Activated T-helper 2 cell treated with anti-CD3 and anti-CD28 coated beads, Interferon-gamma antibody, Interleukin-2, Interleukin-4, amounts not matched to agents 10 μg/mL and 5 μg/mL and 100 μg/mL, durations not matched to agents 14 hours and 24 hours and 36 hours (primary cell): ENCODE data around the gene UFD1. TPM values are rescaled to one million over a fixed set of nuclear protein-coding genes. Genes with fewer than 3 reads are reported as not detected.

Experiments used
- DNase-seq: peaks from one replicate; pipeline ENCODE4 v3.0.0; 2021; ENCODE audit warnings: low spot score
- H3K27ac Mint-ChIP-seq: one replicate; pipeline ENCODE4 v1.8.0; 2021; ENCODE audit warnings: mixed read lengths
- H3K27me3 Mint-ChIP-seq: one replicate; pipeline ENCODE4 v1.8.0; 2021; ENCODE audit warnings: low read depth, mixed read lengths
- H3K36me3 Mint-ChIP-seq: one replicate; pipeline ENCODE4 v1.8.0; 2021; ENCODE audit warnings: low read depth, mixed read lengths
- H3K4me1 Mint-ChIP-seq: one replicate; pipeline ENCODE4 v1.8.0; 2021; ENCODE audit warnings: low read depth, mixed read lengths
- H3K4me3 Mint-ChIP-seq: one replicate; pipeline ENCODE4 v1.8.0; 2021; ENCODE audit warnings: low read depth, mild to moderate bottlenecking, moderate library complexity, mixed read lengths
- H3K9me3 Mint-ChIP-seq: one replicate; pipeline ENCODE4 v1.8.0; 2021; ENCODE audit warnings: mixed read lengths
- intact Hi-C: fragments of 100-400 bp; cut with micrococcal nuclease; formaldehyde crosslinking; loops from one replicate; pipeline ENCODE4 v1.15.1; 2023
- total RNA-seq: library from RNA; stranded (reverse); gene quantifications from 2 replicates; pipeline ENCODE4 v1.2.3, GENCODE V29; 2022

Gene UFD1
- total RNA-seq, 1 donor from 2014 or later = 103 TPM

GRCh38 chr22:19510919-19511341 lies 31.9 kb upstream of the UFD1 start:
- H3K4me3 Mint-ChIP-seq = no peak overlapping the region
- peaks cover 1% of the 10 kb centered on the region for H3K4me1 Mint-ChIP-seq
- H3K27ac Mint-ChIP-seq = no peak overlapping the region
- H3K36me3 Mint-ChIP-seq = peaks cover 65% of the 10 kb centered on the region
- intact Hi-C loops = no loop called here
- H3K27me3 Mint-ChIP-seq = no peaks in the 10 kb centered on the region
- no peaks in the 10 kb centered on the region for H3K9me3 Mint-ChIP-seq
- no peak for DNase-seq

- intact Hi-C loops = no loop called here
- Mint-ChIP-seq H3K9me3 (no peaks in the 10 kb centered on the region), H3K27ac (no peak overlapping the region), H3K27me3 (no peaks in the 10 kb centered on the region), H3K4me1 (peaks cover 11% of the 10 kb centered on the region), H3K4me3 (no peak overlapping the region), H3K36me3 (peaks cover 66% of the 10 kb centered on the region)
- no peak for DNase-seq
These were observed 30.9 kb upstream of the UFD1 start for GRCh38 chr22:19509923-19510322.

GRCh38 chr22:19509191-19509590 lies 30.2 kb upstream of the UFD1 start:
- Mint-ChIP-seq H3K9me3 (no peaks in the 10 kb centered on the region), H3K4me3 (no peak overlapping the region), H3K36me3 (peaks cover 66% of the 10 kb centered on the region), H3K27ac (no peak overlapping the region), H3K27me3 (no peaks in the 10 kb centered on the region), H3K4me1 (peaks cover 14% of the 10 kb centered on the region)
- no peak for DNase-seq
- intact Hi-C loops = no loop called here

- no peak for DNase-seq
- Mint-ChIP-seq H3K27me3 (no peaks in the 10 kb centered on the region), H3K9me3 (no peaks in the 10 kb centered on the region), H3K27ac (no peak overlapping the region), H3K36me3 (peaks cover 59% of the 10 kb centered on the region), H3K4me1 (peaks cover 14% of the 10 kb centered on the region), H3K4me3 (no peak overlapping the region)
- intact Hi-C loops = no loop called here
These were observed 29.2 kb upstream of the UFD1 start for GRCh38 chr22:19508024-19508776.

- no peaks in the 10 kb centered on the region for H3K9me3 Mint-ChIP-seq
- DNase-seq = no peak
- no peaks in the 10 kb centered on the region for H3K27me3 Mint-ChIP-seq
- H3K36me3 Mint-ChIP-seq = peaks cover 53% of the 10 kb centered on the region
- H3K4me3 Mint-ChIP-seq = no peak overlapping the region
- H3K27ac Mint-ChIP-seq = no peak overlapping the region
- H3K4me1 Mint-ChIP-seq = peaks cover 14% of the 10 kb centered on the region
- intact Hi-C loops = no loop called here
These were observed 28.5 kb upstream of the UFD1 start for GRCh38 chr22:19507534-19507861.

- no peaks in the 10 kb centered on the region for H3K27me3 Mint-ChIP-seq
- no peaks in the 10 kb centered on the region for H3K9me3 Mint-ChIP-seq
- no peak overlapping the region for H3K4me3 Mint-ChIP-seq
- H3K27ac Mint-ChIP-seq = no peak overlapping the region
- peaks cover 14% of the 10 kb centered on the region for H3K4me1 Mint-ChIP-seq
- H3K36me3 Mint-ChIP-seq = peaks cover 47% of the 10 kb centered on the region
- no peak for DNase-seq
- intact Hi-C loops = no loop called here
These were observed 27.2 kb upstream of the UFD1 start for GRCh38 chr22:19506212-19506611.

- intact Hi-C loops = no loop called here
- Mint-ChIP-seq H3K36me3 (peaks cover 46% of the 10 kb centered on the region), H3K4me3 (no peak overlapping the region), H3K9me3 (no peaks in the 10 kb centered on the region), H3K4me1 (peaks cover 14% of the 10 kb centered on the region), H3K27ac (peak overlapping the region; percentile 70), H3K27me3 (no peaks in the 10 kb centered on the region)
- no peak for DNase-seq
These were observed 26.7 kb upstream of the UFD1 start for GRCh38 chr22:19505735-19506126.

GRCh38 chr22:19504900-19505734 lies 26.1 kb upstream of the UFD1 start:
- no peak for DNase-seq
- Mint-ChIP-seq H3K4me3 (no peak overlapping the region), H3K27me3 (no peaks in the 10 kb centered on the region), H3K4me1 (peaks cover 14% of the 10 kb centered on the region), H3K27ac (peak overlapping the region; percentile 70), H3K9me3 (no peaks in the 10 kb centered on the region), H3K36me3 (peaks cover 50% of the 10 kb centered on the region)
- intact Hi-C loops = no loop called here

- no peaks in the 10 kb centered on the region for H3K27me3 Mint-ChIP-seq
- peaks cover 14% of the 10 kb centered on the region for H3K4me1 Mint-ChIP-seq
- DNase-seq = no peak
- peak overlapping the region; percentile 4 for H3K27ac Mint-ChIP-seq
- no peak overlapping the region for H3K4me3 Mint-ChIP-seq
- peaks cover 52% of the 10 kb centered on the region for H3K36me3 Mint-ChIP-seq
- intact Hi-C loops = no loop called here
- no peaks in the 10 kb centered on the region for H3K9me3 Mint-ChIP-seq
These were observed 24.9 kb upstream of the UFD1 start for GRCh38 chr22:19503869-19504268.

GRCh38 chr22:19503367-19503766 lies 24.4 kb upstream of the UFD1 start:
- Mint-ChIP-seq H3K36me3 (peaks cover 52% of the 10 kb centered on the region), H3K27me3 (no peaks in the 10 kb centered on the region), H3K4me1 (peaks cover 14% of the 10 kb centered on the region), H3K27ac (no peak overlapping the region), H3K4me3 (no peak overlapping the region), H3K9me3 (no peaks in the 10 kb centered on the region)
- intact Hi-C loops = no loop called here
- no peak for DNase-seq

- intact Hi-C loops = no loop called here
- peaks cover 14% of the 10 kb centered on the region for H3K4me1 Mint-ChIP-seq
- H3K4me3 Mint-ChIP-seq = no peak overlapping the region
- H3K36me3 Mint-ChIP-seq = peaks cover 53% of the 10 kb centered on the region
- H3K27ac Mint-ChIP-seq = no peak overlapping the region
- no peaks in the 10 kb centered on the region for H3K9me3 Mint-ChIP-seq
- no peak for DNase-seq
- no peaks in the 10 kb centered on the region for H3K27me3 Mint-ChIP-seq
These were observed 23.0 kb upstream of the UFD1 start for GRCh38 chr22:19501897-19502447.

- Mint-ChIP-seq H3K4me3 (no peak overlapping the region), H3K4me1 (peaks cover 3% of the 10 kb centered on the region), H3K36me3 (peaks cover 56% of the 10 kb centered on the region), H3K9me3 (no peaks in the 10 kb centered on the region), H3K27me3 (no peaks in the 10 kb centered on the region), H3K27ac (no peak overlapping the region)
- intact Hi-C loops = loop anchor here (5.0 kb wide), 1 partner anchor 132 kb away; no protein-coding TSS in a partner anchor
- no peak for DNase-seq
These were observed 20.9 kb upstream of the UFD1 start for GRCh38 chr22:19499880-19500242.
